GM19438 (cell line): ENCODE results near the gene ZNF648.
"Not testable (repeated sequence)": the region's sequence is repeated elsewhere in the genome, so short reads cannot be mapped to it uniquely, and the experiment has no call there.

Experiments
- ATAC-seq: cut with Tn5 transposase; IDR thresholded peaks from one replicate; pipeline ENCODE4 v1.9.1; 2021; ENCODE audit warnings: low read depth; ENCODE audit not compliant: unreplicated experiment

Gene ZNF648

GRCh38 chr1:182071924-182072323 is 10.4 kb upstream of the ZNF648 start:
- no peak for ATAC-seq

GRCh38 chr1:182069028-182069466 is 7.5 kb upstream of the ZNF648 start:
- ATAC-seq: no peak

GRCh38 chr1:182066934-182067333 is 5.4 kb upstream of the ZNF648 start:
- ATAC-seq: no peak

GRCh38 chr1:182065126-182065845 is 3.8 kb upstream of the ZNF648 start:
- no peak for ATAC-seq

GRCh38 chr1:182064611-182065010 is 3.1 kb upstream of the ZNF648 start:
- ATAC-seq: no peak

- no peak for ATAC-seq
Observed at GRCh38 chr1:182062223-182062622, 711 bp upstream of the ZNF648 start.

GRCh38 chr1:182060877-182061276 is 635 bp downstream of the ZNF648 start:
- no peak for ATAC-seq

- no peak for ATAC-seq
Observed at GRCh38 chr1:182059936-182060335, 1.6 kb downstream of the ZNF648 start.

- ATAC-seq: no peak
Observed at GRCh38 chr1:182056601-182057366, 4.7 kb downstream of the ZNF648 start.

- ATAC-seq: no peak
Observed at GRCh38 chr1:182054698-182055326, 6.7 kb downstream of the ZNF648 start.

GRCh38 chr1:182052355-182052754 is 9.2 kb downstream of the ZNF648 start:
- no peak for ATAC-seq

- ATAC-seq: no peak
Observed at GRCh38 chr1:182051938-182052337, 9.6 kb downstream of the ZNF648 start.

GRCh38 chr1:182050481-182051448 is 10.7 kb downstream of the ZNF648 start:
- no peak for ATAC-seq

- no peak for ATAC-seq
Observed at GRCh38 chr1:182048562-182048961, 12.9 kb downstream of the ZNF648 start.

- no peak for ATAC-seq
Observed at GRCh38 chr1:182046763-182047162, 14.7 kb downstream of the ZNF648 start.

- not testable (repeated sequence) for ATAC-seq
Observed at GRCh38 chr1:182045481-182045880, 16.0 kb downstream of the ZNF648 start.

GRCh38 chr1:182041615-182042014 is 19.9 kb downstream of the ZNF648 start:
- no peak for ATAC-seq

GRCh38 chr1:182038220-182038619 is 23.3 kb downstream of the ZNF648 start:
- ATAC-seq: no peak

GRCh38 chr1:182035097-182035770 is 26.3 kb downstream of the ZNF648 start:
- no peak for ATAC-seq

- no peak for ATAC-seq
Observed at GRCh38 chr1:182032251-182032650, 29.3 kb downstream of the ZNF648 start.
